ENCODE measurements around the gene RUNX1.
"Not testable (repeated sequence)": the region's sequence is repeated elsewhere in the genome, so short reads cannot be mapped to it uniquely, and the experiment has no call there.

The RUNX1 gene

DNA sequence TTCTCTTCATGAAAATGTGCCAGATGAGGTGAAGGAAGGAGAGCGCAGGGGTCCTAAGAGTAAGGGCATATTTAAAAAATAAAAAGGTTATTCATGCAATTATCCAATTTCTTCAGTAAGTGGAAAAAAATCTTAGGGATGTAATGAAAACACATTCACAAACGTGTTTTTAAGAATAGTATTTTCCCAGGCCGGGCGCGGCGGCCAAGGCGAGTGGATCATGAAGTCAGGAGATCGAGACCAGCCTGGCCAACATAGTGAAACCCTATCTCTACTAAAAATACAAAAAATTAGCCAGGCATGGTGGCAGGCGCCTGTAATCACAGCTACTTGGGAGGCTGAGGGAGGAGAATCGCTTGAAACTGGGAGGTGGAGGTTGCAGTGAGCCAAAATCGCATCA is 82.2 kb downstream of the RUNX1 start:
- not testable (repeated sequence) for DNase-seq

DNA sequence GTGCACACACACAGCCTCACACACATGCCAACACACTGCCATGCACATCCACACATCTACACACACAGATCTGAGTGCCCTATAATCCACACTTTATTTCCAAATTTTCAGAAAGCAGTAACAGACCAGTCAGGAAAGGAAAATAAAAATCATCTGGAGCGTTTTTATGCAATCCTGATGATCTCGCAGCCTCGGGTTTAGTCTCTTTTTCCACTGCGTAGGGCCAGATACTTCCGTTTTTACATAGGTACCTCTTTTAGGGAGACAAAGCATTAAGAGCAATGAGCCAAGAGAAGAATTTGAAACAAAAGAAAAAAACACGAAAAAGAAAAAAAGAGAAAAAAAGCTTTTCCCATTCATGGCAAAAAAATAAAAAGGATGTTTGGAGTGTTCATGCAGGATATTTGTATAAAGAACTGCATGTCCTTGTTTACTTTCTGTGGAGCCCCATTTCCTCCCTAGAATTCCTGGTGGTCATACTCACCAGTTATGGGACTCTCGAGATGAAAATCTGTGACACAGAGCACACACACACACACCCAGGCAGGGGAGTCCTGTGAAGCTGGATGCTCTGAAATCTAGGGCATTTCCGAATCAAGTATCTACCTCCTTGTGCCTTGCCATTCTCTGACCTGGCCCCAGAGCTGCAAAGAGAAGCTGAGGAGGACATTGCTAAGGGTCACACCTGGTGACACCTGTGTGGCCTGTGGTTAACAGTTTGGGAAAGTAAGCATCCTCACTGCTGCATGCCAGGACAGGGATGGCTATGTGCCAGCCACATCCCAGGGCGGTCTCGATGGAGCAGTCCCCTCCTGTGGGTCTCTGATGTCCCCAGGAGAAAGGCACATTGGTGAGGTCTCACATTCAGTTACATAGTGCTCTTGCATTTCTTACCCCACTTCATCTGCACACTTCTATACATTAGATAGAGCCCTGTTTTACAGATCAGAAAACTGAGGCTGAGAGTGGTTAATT is 83.6 kb downstream of the RUNX1 start:
- no peak for DNase-seq

- no peak for DNase-seq
Observed at GRCh38 chr21:34962586-34963222, 86.4 kb downstream of the RUNX1 start.

GRCh38 chr21:34962136-34962535 is 87.0 kb downstream of the RUNX1 start:
- no peak for DNase-seq

DNA sequence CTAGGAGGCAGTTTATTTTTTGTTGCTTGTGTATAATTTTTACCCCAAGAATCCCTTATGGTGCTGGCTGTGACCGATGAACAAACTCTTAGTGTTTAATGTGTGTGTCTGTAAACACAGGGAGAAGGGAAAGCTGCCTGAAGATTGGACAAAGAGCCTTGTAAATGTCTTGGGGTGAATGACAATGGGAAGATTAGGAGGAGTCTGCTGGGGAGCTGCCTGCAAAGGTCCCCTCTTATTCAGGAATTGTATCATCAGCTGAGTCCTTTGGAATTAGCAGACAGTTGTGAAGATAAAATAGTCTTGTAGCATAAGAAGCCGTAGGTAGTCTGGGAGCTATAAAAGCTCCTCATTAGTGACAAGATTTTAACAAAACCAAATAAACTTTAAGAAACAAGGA is 88.4 kb downstream of the RUNX1 start:
- DNase-seq = no peak

GRCh38 chr21:34959607-34960006 is 89.5 kb downstream of the RUNX1 start:
- DNase-seq = no peak

GRCh38 chr21:34958040-34958439 is 91.1 kb downstream of the RUNX1 start:
- no peak for DNase-seq

DNA sequence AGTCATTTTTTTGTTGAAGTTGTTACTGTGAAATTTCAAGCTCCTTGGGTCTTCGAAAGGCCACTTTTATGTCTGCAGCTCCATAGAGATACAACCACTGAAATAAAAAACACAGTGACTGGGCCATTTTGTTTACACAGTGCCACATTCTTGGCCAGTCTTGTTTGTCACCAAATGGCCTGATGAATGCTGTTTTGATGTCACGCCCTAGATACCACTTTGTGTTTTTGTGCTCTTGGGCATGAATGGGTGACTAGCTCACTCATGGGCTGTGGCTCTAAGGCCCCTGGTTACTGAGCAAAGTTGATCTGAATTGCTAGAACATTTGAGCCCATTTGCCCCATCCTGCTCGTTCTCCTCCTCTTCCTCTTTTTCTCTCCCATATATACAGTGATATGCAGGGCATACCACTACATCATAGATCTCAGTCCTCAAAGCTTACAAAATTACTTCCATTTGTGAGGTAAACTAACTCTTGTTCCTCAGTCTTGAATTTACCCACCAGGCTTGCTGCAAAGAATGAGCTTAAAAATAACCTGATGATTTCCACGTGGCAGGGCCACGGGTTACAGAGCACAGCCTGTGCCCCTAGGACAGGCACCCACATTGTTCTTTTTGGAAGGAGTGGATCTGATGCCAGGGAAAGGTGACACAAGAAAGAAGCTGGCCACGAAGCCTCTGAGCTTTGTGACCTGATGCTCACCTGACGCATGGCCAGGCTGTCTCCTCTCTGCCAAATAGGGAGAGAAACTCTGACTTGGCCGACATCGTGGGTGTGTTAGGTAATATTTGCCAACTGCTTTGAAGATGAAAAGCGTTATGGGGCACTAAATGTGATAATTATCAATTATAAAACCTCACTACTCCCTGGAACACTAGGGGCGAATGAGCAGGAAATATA is 92.4 kb downstream of the RUNX1 start:
- no peak for DNase-seq

DNA sequence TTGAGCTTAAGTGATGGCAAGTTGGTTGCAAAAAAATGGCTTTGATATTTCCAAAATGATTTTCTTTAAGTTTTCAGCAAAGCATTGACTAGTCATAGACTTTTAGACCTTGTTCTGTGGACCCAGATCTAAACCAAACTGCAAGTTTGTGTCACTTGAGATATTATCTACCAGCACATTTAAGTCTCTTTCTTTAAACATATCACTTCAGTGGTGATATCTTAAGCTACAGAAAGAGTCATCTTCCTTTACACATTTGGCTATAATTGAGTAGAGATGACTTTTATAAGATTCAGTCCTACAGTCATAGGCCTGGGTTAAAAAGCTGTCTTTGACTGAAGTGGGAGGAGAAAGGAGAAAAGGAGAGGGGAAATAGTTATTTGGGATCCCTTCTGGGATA is 95.2 kb downstream of the RUNX1 start:
- DNase-seq = no peak

- no peak for DNase-seq
Observed at GRCh38 chr21:34952701-34953100, 96.4 kb downstream of the RUNX1 start.

DNA sequence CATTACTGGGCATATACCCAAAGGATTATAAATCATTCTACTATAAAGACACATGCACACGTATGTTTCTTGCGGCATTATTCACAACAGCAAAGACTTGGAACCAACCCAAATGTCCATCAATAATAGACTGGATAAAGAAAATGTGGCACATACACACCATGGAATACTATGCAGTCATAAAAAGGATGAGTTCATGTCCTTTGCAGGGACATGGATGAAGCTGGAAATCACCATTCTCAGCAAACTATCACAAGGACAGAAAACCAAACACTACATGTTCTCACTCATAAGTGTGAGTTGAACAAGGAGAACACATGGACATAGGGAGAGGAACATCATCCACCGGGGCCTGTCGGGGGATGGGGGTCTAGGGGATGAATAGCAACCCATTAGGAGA is 97.2 kb downstream of the RUNX1 start:
- DNase-seq = not testable (repeated sequence)

DNA sequence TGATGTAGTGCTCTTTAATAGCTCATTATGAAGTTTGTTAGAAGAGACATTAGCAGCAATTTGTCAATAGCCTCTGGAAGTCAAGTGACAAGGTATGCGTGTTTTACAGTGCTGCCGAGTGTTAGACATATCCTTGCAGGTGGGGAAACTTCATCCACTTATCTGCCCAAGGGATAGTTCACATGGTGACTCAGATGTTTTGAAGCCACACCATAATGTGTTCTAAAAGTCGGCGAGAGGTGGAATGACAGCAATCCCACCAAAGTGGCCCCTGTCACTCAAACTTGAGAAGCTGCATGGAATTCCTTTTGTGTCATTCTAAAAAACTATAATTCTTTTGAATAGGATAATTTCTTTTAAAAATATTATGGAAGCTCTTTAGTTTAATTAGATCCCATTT is 98.1 kb downstream of the RUNX1 start:
- DNase-seq = no peak

GRCh38 chr21:34949499-34949898 is 99.6 kb downstream of the RUNX1 start:
- DNase-seq = no peak

DNA sequence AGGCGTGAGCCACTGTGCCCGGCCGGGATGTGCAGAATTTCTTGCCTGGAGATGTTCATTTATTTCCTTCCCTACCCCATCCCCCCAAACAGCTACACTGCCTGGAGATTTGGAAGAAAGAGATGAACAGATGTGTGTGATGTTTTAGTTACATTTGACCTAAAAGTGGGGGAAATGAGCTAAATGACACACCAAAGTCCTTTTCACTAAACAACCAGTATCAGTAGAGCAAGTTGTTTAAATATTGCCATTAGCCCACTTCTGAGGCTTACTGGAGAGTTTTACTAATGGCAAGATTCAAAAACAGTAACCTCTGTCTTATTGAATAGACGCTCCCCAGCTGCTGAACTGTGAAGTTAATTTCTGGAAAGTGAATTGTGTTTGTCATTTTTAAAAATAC is 100.1 kb downstream of the RUNX1 start:
- DNase-seq = no peak

GRCh38 chr21:34948157-34948556 is 100.9 kb downstream of the RUNX1 start:
- DNase-seq = no peak

DNA sequence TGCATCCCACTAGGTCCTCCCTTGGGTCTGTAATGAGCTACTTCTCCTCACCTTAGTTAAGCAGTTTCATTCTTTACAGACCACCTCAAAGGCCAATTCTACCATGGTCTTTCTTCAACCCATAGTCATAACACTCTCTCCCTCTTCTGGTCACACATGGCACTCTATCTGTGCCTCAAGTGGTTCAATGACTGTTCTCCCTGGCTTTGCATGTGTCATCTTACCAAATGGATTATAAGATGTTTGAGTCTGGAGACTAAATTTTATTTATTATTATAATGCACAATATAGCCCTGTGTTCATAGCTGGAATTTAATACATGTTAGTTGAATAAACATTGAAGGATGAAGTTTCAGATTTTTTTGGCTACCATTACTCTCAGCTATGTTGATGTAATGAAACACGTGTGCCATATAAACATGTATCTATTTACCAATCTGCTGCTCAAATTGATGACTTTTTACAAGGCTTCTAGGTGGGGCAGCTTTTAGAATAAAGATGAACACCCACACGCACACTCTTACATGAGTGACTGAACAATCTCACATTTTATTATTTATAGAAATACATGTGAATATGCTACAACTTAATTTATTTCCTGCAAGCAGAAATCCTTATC is 102.1 kb downstream of the RUNX1 start:
- no peak for DNase-seq

DNA sequence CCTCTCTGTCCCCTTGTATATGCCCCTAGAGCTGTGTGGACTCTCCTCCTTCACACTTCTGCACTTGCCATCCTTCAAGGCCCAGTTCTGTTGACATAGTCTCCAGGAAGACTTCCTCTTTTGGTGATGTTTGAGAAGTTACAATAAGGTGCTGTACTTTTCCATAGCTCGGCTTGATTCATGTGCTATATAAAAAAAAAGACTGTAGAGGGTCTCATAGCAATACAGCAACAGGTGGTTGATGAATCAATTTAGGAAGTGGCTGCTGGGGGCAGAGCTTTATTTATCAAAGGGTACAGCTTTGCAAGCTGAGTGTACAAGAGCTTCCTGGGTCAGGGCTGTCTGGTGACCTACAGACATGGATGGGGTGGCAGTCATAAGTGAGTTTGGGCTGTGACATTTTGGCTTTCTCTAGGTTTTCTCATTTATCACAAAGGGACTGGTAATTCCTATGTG is 102.7 kb downstream of the RUNX1 start:
- DNase-seq = no peak

- no peak for DNase-seq
Observed at GRCh38 chr21:34945288-34945687, 103.8 kb downstream of the RUNX1 start.

- no peak for DNase-seq
Observed at GRCh38 chr21:34944015-34944755, 104.9 kb downstream of the RUNX1 start.

DNA sequence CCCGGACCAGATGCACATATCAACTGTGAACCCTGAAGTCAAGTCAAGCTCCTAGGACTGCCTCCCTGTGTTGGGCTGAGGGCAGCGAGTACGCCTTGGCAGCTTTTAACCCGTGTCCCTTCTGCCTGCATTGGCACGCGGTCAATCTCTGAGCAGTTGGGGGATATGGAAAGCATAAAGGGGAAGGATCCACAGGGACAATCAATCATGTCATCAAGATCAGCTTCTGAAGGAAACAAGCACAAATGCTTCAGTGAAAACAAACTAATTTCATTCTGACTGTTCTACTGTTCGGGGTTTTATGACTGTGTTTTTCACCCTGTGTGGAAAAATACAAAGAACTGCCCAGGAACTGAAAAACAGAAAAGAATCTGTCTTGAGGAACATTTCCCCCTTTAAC is 106.2 kb downstream of the RUNX1 start:
- DNase-seq = peak in 1 of 2 experiments; percentile 5

GRCh38 chr21:34941162-34941561 is 107.9 kb downstream of the RUNX1 start:
- no peak for DNase-seq
